ENCODE measurements around the gene TEDC2. TPM values are rescaled to one million over a fixed set of nuclear protein-coding genes. Genes with fewer than 3 reads are reported as not detected.

Gene TEDC2
- total and polyA plus RNA-seq, 9 of the 15 experiments (the other 6 are each of a cell fraction or from before 2014, with no cell fraction given), result 0.75 to 57.0 (median 17.6) TPM

GRCh38 chr16:2513405-2514332 is 53.8 kb downstream of the TEDC2 start, which contains the start of gene ATP6V0C (continued):
- TF ChIP-seq SAP30 (IDR thresholded peaks at IDR 0.05; ENCODE audit: borderline replicate concordance, insufficient read depth, low read depth, low read length, poor library complexity, severe bottlenecking) (no peak), GABPA (tag; conservative IDR thresholded peaks at IDR 0.05; ENCODE audit: low read depth) (peak; percentile 75), CLOCK (CRISPR knock-in tag; IDR thresholded peaks at IDR 0.05; ENCODE audit: borderline replicate concordance) (no peak), HMG20A (CRISPR knock-in tag; conservative IDR thresholded peaks at IDR 0.05) (no peak), DNMT1 (IDR thresholded peaks at IDR 0.05) (no peak), NCOA6 (IDR thresholded peaks at IDR 0.05) (no peak), ELF2 (CRISPR knock-in tag; IDR thresholded peaks at IDR 0.05) (no peak), PRPF4 (IDR thresholded peaks at IDR 0.05; ENCODE audit: insufficient read depth, low read depth, low read length, poor library complexity, severe bottlenecking) (no peak), HNRNPUL1 (IDR thresholded peaks at IDR 0.05; ENCODE audit: low read length) (no peak), U2AF1 (optimal IDR thresholded peaks at IDR 0.05; ENCODE audit: low read depth, low read length) (no peak), ZNF143 (CRISPR knock-in tag; IDR thresholded peaks at IDR 0.05) (no peak), ZNF668 (CRISPR knock-in tag; IDR thresholded peaks at IDR 0.05) (no peak), RAD51 (IDR thresholded peaks at IDR 0.05; ENCODE audit: borderline replicate concordance, low read depth) (peak; percentile 79), ZNF589 (CRISPR knock-in tag; IDR thresholded peaks at IDR 0.05; ENCODE audit: low read depth) (no peak), ZNF146 (CRISPR knock-in tag; IDR thresholded peaks at IDR 0.05; ENCODE audit: unreplicated experiment) (no peak)
- TF ChIP-seq, protein P1, sequence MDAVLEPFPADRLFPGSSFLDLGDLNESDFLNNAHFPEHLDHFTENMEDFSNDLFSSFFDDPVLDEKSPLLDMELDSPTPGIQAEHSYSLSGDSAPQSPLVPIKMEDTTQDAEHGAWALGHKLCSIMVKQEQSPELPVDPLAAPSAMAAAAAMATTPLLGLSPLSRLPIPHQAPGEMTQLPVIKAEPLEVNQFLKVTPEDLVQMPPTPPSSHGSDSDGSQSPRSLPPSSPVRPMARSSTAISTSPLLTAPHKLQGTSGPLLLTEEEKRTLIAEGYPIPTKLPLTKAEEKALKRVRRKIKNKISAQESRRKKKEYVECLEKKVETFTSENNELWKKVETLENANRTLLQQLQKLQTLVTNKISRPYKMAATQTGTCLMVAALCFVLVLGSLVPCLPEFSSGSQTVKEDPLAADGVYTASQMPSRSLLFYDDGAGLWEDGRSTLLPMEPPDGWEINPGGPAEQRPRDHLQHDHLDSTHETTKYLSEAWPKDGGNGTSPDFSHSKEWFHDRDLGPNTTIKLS (IDR thresholded peaks at IDR 0.05; ENCODE audit: borderline replicate concordance, low read depth), result no peak
- TF ChIP-seq, protein P2, sequence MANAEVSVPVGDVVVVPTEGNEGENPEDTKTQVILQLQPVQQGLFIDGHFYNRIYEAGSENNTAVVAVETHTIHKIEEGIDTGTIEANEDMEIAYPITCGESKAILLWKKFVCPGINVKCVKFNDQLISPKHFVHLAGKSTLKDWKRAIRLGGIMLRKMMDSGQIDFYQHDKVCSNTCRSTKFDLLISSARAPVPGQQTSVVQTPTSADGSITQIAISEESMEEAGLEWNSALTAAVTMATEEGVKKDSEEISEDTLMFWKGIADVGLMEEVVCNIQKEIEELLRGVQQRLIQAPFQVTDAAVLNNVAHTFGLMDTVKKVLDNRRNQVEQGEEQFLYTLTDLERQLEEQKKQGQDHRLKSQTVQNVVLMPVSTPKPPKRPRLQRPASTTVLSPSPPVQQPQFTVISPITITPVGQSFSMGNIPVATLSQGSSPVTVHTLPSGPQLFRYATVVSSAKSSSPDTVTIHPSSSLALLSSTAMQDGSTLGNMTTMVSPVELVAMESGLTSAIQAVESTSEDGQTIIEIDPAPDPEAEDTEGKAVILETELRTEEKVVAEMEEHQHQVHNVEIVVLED (CRISPR knock-in tag; IDR thresholded peaks at IDR 0.05), result peak; percentile 60
- TF ChIP-seq, protein P3, sequence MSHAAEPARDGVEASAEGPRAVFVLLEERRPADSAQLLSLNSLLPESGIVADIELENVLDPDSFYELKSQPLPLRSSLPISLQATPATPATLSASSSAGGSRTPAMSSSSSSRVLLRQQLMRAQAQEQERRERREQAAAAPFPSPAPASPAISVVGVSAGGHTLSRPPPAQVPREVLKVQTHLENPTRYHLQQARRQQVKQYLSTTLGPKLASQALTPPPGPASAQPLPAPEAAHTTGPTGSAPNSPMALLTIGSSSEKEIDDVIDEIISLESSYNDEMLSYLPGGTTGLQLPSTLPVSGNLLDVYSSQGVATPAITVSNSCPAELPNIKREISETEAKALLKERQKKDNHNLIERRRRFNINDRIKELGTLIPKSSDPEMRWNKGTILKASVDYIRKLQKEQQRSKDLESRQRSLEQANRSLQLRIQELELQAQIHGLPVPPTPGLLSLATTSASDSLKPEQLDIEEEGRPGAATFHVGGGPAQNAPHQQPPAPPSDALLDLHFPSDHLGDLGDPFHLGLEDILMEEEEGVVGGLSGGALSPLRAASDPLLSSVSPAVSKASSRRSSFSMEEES (CRISPR knock-in tag; IDR thresholded peaks at IDR 0.05), result peak; percentile 97
- TF ChIP-seq, protein P4, sequence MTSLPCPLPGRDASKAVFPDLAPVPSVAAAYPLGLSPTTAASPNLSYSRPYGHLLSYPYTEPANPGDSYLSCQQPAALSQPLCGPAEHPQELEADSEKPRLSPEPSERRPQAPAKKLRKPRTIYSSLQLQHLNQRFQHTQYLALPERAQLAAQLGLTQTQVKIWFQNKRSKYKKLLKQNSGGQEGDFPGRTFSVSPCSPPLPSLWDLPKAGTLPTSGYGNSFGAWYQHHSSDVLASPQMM (CRISPR knock-in tag; IDR thresholded peaks at IDR 0.05), result no peak

Measured in K562 (cell line).